Neural cell (in vitro differentiated cells): ENCODE measurements around the gene IDH3A.

Source experiments
- CTCF ChIP-seq: fragments of 450-650 bp; IDR thresholded peaks from 2 replicates; pipeline ENCODE4 v1.5.1; 2014; ENCODE audit warnings: antibody characterized with exemption, mild to moderate bottlenecking, moderate library complexity; ENCODE audit not compliant: poor library complexity, severe bottlenecking
- EP300 ChIP-seq: fragments of 450-650 bp; conservative IDR thresholded peaks from 2 replicates; pipeline ENCODE4 v1.6.1; 2014; ENCODE audit warnings: antibody characterized with exemption, mild to moderate bottlenecking, moderate library complexity; ENCODE audit not compliant: poor library complexity, severe bottlenecking
- EZH2 ChIP-seq: fragments of 200-600, 300-800 bp; shearing (Covaris generic), sonication (generic); IDR thresholded peaks from 2 replicates; pipeline ENCODE4 v1.6.1; 2014; ENCODE audit warnings: antibody characterized with exemption, low read length, borderline replicate concordance, mild to moderate bottlenecking; ENCODE audit not compliant: insufficient read depth, poor library complexity, severe bottlenecking
- MXI1 ChIP-seq: fragments of 450-650 bp; conservative IDR thresholded peaks from 2 replicates; pipeline ENCODE4 v1.6.1; 2014; ENCODE audit warnings: antibody characterized with exemption, mild to moderate bottlenecking; ENCODE audit not compliant: poor library complexity, severe bottlenecking
- POLR2AphosphoS5 ChIP-seq: IDR thresholded peaks from 2 replicates; pipeline ENCODE4 v1.6.1; 2012
- REST ChIP-seq: IDR thresholded peaks from 2 replicates; pipeline ENCODE4 v1.6.1; 2012; ENCODE audit warnings: borderline replicate concordance
- SMC3 ChIP-seq: fragments of 450-650 bp; conservative IDR thresholded peaks from 2 replicates; pipeline ENCODE4 v1.6.1; 2014; ENCODE audit warnings: antibody characterized with exemption, mild to moderate bottlenecking, moderate library complexity; ENCODE audit not compliant: poor library complexity

DNA sequence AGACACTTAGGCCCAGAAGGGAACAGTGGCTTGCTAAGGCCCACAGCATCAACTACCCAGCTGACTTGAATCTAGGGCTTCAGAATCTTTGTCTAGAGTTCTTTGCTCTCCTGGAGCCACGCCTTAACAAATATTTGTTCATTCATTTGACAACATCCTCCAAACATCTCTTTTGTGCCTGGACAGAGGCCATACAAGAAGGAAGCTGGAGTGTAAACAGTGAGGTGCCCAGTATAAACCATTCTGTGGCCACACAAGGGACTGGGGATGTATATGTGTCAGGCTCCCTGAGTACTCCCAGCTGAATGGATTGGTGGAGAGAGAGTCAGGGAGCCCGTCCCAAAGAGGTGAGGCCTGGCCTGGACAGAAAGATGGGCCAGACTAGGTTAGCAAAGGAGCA, 21.3 kb upstream of the IDH3A start:
- TF ChIP-seq CTCF = no peak
- no peak for TF ChIP-seq SMC3
- no peak for TF ChIP-seq MXI1
- TF ChIP-seq POLR2AphosphoS5 = no peak
- no peak for TF ChIP-seq EZH2
- no peak for TF ChIP-seq EP300
- no peak for TF ChIP-seq REST
